CD4-positive, alpha-beta T cell treated with Interleukin-1 beta for 1 hour (primary cell): ENCODE measurements around the gene CHSY3.

Source experiments
- DNase-seq, 2 donors: peaks; one replicate each; pipeline ENCODE4 v3.0.0-alpha.2; 2020 to 2022

CHSY3 gene

GRCh38 chr5:130032807-130033206 is 128.5 kb downstream of the CHSY3 start:
- no peak for DNase-seq

- DNase-seq: no peak
Measured at GRCh38 chr5:130034566-130035210, 130.4 kb downstream of the CHSY3 start.

- no peak for DNase-seq
Measured at GRCh38 chr5:130035388-130035787, 131.1 kb downstream of the CHSY3 start.

DNA sequence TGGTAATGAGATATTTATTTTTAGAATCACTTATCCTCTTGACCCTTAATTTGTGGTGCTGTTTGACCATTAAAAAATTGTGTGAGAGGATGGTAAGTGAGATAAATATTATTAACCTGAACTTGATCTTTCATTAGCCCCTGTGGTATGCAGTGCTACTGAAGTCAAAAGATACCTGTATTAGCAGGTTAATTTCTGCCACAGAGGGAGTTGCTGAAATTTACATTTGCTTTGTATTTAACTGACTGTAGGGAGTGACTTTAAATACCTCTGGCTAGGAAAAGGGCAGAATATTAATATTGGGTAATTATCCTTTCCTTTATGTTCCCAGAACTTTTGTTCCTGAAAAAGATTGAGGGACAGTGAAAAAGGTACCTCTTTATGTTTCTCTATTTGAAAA is 133.6 kb downstream of the CHSY3 start:
- DNase-seq: no peak

- DNase-seq: no peak
Measured at GRCh38 chr5:130043834-130044233, 139.6 kb downstream of the CHSY3 start.

GRCh38 chr5:130045334-130045733 is 141.1 kb downstream of the CHSY3 start:
- DNase-seq: no peak

- DNase-seq: no peak
Measured at GRCh38 chr5:130050585-130050984, 146.3 kb downstream of the CHSY3 start.

- no peak for DNase-seq
Measured at GRCh38 chr5:130052752-130053151, 148.5 kb downstream of the CHSY3 start.

- DNase-seq: no peak
Measured at GRCh38 chr5:130055572-130055971, 151.3 kb downstream of the CHSY3 start.

GRCh38 chr5:130061746-130062145 is 157.5 kb downstream of the CHSY3 start:
- DNase-seq: no peak

DNA sequence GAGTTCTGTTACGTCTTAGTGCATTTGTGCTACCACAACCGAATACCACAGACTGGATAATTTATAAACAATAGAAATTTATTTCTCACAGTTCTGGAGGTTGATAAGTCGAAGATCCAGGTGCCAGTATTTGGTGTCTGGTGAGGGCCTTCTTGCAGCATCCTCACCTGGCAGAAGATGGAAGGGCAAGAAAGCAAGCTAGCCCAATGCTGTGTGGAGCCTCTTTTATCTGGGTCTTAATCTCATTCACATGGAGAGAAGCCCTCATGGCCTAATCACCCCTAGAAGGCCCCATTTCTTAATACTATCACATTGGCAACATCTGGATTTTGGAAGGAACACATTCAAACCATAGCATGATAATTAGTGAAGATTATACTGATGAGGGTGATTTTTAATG is 159.3 kb downstream of the CHSY3 start:
- no peak for DNase-seq

- no peak for DNase-seq
Measured at GRCh38 chr5:130064484-130064883, 160.2 kb downstream of the CHSY3 start.

DNA sequence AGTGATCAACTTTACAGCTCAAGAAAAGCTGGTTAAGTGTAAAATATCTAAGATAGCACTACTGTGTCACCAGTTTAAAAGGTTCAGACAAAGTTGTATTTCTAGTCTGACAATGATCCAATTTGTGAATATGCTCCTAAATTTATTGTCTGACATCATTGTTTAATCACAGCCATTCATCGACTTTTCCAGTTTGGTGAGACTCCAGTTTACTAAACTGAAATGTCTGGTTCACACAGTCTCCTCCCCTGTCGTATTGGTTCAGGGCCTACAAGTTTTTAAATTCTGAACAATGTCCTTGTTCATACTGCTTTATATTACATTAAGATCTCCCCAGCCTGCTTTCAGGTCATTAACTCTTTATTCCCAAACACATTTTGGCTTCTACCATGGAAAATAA is 161.4 kb downstream of the CHSY3 start:
- no peak for DNase-seq

- DNase-seq: no peak
Measured at GRCh38 chr5:130066644-130067043, 162.4 kb downstream of the CHSY3 start.

DNA sequence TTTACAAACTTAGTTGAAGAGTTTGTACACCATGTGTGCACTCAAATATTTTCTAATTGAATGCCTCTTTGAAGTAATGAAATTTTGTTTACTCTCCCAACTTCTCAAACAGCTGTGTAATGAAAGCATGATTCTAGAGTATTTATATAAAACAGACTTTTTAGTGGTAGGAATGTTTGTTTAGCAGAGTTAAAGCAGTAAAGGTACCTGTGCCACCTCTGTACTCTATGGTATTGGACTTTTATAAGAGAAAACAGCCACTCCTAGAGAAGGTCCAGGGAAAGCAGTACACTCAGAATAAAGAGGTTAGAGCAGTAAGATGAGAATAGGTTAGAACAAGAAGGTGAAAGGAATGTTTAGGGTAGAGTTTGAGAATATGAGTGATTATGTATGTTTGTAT is 163.1 kb downstream of the CHSY3 start:
- DNase-seq: no peak

DNA sequence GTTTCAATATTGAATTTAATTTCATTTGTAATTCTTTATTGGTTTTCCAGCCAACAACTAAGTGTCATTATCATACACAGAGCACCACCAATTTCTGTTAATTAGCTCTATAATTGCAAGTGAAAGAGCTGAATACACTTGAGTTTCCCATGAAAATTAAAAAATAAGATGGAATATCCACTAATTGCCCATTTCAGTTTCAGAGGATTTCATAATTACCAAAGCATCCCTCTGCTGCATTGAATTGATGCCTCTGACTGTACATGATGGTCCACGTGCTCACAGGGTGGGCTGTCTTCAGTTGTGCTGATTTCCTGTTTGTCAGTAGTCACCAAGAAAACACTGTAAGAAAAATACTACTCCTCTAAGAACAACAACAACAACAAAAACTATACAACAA is 163.8 kb downstream of the CHSY3 start:
- DNase-seq: no peak

GRCh38 chr5:130068988-130069387 is 164.7 kb downstream of the CHSY3 start:
- DNase-seq: no peak

DNA sequence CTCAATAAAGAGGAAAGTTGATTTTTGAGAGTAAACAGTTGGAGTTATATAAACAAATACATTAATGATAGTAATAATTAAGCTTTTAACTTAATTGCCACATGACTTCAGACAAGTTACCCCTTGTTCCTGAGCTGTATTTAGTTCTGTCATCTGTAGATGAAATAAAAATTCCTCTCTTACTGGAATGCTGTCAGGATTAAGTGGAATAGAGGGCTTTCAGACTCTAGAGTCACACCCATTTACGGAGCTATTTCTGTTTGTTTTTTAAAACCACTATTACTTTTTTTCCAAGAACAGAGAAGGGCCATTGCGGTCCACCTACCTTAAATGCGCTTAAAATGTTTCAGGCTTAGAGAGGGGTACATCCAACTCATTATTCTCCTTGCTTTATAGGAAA is 170.6 kb downstream of the CHSY3 start:
- no peak for DNase-seq

DNA sequence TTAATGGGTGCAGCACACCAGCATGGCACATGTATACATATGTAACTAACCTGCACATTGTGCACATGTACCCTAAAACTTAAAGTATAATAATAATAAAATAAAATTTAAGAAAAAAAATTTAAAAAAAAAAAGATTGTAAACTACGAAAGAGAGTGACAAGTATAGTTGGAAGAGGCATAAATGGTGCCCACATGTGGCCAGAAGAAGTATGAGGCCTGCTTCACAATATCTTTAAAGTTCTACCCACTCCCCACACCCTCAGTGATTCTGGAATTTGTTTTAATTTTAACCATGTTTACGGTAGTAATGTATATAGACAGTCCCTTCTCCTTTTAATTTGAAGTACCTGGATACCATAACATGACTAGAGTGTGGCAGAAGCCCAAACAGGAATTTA is 172.7 kb downstream of the CHSY3 start:
- no peak for DNase-seq

DNA sequence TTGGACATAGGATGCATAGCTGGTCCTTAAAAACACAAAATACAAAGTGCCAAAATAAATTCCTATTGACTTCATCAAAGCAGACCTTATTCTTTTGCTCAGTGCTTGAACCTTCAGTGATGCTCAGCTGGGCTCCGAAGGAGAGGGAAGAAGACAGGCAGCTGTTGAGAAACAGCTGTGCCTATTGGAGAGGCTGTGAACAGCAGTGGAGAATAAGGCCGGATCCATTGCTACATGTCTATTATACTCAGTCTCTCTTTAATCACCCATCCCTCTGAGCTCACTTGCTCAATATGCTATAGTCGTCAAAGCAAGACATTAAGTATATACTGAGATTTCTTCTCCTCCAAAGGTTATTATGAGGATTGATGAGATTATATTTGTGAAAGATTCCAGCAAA is 174.4 kb downstream of the CHSY3 start:
- DNase-seq: no peak

- DNase-seq: no peak
Measured at GRCh38 chr5:130090569-130091270, 186.5 kb downstream of the CHSY3 start.

DNA sequence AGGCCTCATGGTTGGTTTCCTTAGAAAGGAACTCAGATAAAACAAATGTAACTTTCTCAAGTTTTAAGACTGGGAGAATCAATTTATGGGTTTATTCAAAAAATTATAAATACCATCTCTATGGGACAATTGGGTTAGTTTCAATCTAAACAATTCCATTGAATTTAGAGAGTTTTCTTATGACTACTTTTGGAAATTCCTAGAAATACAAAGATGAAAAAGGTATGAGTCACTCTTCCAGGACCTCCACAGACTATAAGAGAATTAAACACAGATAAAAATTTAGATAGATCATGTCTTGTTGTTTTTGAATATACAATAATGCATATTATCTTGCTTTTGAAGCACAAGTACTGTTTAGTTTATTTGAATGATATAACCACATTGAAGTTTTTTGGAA is 188.7 kb downstream of the CHSY3 start:
- DNase-seq: no peak

DNA sequence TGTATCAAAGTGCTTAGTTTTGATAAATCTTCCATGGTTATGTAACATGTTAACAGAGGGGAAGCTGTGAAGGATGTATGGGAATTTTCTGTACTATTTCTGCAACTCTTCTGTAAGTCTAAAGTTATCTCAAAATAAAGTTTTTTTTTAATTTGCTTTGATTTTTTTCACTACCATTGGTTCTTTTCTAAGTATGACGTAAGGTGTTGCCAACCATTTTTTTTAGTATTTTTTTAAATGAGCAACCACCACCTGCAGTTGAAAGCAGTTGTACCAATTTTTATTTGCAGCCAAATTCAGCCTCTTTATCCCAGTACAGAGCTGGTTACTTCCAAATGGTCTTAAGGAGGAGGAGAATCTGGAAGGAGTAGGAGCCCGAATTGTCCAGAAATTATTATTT is 192.2 kb downstream of the CHSY3 start:
- DNase-seq: no peak

DNA sequence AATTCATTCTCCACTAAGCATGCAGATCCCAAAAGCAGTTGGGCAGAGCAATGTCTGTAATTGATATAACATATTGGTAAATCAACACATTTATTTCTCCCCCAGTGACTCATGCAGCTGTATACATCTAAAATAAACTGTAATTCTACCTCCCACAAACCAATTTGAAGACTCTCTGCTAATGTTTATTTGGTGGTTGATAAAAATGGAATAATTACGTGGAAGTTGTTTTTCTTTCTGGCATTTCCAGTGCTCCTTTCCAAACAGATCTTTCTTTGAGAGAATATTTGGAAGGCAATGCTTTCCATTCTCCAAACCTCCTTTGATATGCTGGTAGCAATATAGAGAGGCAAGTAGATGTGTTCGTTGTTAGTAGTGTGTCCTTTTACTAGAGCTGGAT is 194.7 kb downstream of the CHSY3 start:
- DNase-seq: no peak

DNA sequence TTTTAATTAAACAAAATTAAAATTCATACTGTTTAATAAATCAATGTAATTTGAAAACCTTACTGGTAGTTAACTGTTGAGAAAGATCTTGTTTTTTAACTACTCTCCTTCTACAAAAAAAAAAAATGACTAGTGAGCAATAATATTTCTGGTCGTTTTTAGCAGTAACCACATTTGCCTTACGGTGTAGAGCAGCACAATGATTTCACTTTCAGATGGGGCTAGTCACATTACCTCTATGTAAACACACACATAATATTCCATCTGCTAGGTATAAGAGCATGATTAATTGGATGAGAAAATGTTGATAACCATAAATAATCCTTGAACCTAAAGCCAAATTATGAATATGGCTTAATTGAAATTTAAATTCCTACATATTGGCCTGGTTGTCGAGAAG is 198.1 kb downstream of the CHSY3 start:
- no peak for DNase-seq
